Urothelium cell line (cell line): ENCODE measurements around the gene WASHC4.
"Not testable (repeated sequence)": the region's sequence is repeated elsewhere in the genome, so short reads cannot be mapped to it uniquely, and the experiment has no call there.

Source experiments
- DNase-seq: peaks from one replicate; pipeline ENCODE4 v3.0.0; 2011; ENCODE audit warnings: low spot score, mixed read lengths
- FAIRE-seq: peaks from 2 replicates; lab custom pipeline; 2011; peaks lifted over from hg19 to GRCh38; lab: Jason Lieb, UNC

The WASHC4 gene

GRCh38 chr12:105157606-105158005 is 50.1 kb downstream of the WASHC4 start:
- DNase-seq (no peak), FAIRE-seq (no peak)

GRCh38 chr12:105158876-105159275 is 51.3 kb downstream of the WASHC4 start:
- DNase-seq (no peak), FAIRE-seq (no peak)

DNA sequence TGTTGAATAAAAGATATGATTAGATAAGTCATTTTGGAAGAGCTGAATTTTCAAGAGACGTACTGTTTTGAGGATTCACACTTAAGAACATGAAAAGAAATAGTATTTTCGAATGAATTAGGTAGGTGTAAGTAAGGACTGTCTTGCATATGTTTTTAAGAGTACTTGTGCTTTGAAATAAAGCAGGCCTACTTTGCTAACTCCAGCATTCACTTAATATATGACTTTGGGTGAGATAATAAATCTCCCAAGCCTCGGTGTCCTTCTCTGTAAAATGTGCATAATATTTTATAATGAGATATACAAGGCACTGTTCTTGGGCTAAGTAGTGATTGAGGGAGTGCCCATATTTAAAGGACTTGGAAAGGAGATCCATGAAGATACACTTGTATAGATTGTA is 54.6 kb downstream of the WASHC4 start:
- FAIRE-seq (no peak), DNase-seq (no peak)

DNA sequence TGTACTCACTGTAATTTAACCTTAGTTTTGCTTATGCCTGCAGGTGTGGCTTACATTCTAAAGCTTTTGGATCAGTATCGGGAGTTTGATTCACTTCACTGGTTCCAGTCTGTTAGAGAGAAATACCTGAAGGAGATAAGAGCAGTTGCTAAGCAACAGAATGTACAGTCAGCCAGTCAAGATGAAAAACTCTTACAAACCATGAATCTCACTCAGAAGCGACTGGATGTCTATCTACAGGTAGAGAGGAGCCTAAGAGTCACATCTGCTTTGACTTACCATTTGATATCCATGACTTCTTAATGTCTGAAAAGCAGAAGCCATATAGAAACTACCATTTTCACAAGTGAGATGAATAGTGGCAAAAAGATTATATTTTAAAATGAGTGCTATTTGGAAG is 56.5 kb downstream of the WASHC4 start:
- no peak for DNase-seq
- FAIRE-seq: no peak

- no peak for FAIRE-seq
- DNase-seq: no peak
These were observed 59.2 kb downstream of the WASHC4 start for GRCh38 chr12:105166736-105167135.

DNA sequence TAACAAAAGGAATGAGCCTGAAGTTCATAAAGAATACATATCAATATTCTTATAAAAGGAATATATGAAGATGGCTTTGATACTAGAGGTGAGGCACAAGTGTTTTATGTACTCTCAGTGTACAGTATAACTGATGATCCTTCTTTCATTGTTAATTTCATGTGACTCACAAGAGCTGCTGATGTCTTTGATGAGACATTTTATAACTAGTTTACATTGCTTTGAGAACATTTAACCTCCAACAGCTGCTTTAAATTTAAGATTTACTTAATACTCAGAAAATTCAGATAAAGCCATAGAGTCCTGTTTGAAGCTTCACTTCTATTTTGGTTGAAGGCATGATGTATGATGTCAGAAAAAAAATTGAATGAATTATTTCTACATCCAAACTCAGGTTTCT is 59.8 kb downstream of the WASHC4 start:
- DNase-seq (no peak), FAIRE-seq (no peak)

DNA sequence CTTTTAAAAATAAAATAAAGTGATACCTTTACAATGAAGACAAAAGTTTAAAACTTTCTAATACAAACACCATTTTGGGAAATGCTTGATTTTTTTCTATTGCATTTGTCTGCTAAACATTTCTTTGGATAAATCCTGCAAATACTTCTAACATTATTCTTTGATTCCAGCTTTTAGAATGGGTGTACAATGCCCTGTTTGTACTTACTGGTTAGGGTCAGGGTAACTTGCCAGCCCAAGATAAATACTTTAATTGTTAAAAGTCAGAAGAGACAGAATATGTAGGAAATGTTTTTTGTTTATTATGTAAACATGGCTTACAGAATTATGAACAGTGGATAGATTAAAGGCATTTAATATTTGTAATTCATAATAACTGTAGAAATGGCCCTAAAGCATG is 60.5 kb downstream of the WASHC4 start:
- no peak for DNase-seq
- FAIRE-seq: no peak

- DNase-seq (no peak), FAIRE-seq (no peak)
These were observed 62.6 kb downstream of the WASHC4 start for GRCh38 chr12:105170139-105170538.

DNA sequence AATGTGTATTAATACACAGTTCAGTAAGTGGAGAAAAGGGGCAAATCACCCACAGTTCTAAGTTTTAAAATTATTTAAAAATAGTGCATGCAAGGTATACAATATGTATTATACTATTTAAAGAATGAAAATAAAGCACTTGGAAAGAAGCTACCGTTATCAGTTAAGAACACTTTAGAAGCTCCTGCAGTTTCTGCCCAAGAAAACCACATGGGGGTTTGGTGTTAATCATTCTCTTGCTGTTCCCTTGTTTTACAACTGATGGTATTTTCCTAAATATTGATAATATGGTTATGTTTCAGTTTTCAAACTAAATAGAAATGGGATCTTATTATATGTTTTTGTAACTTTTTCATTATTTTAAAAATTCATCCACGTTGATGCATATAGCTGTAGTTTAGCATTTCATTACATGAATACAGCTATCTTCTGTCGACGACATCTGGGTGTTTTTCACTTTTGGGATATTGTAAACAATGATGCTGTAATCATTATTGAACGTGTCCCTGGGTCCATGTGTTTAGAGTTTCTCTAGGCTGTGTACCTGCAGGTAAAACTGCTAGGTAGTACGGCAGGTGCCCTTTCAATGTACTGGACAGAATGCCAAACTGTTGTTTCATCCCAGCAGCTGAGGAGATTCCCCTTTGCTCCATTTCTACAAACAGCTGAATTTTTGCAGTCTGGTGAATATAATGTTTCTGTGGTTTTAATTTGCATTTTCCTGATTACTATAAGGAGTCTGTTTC is 64.3 kb downstream of the WASHC4 start:
- DNase-seq (no peak), FAIRE-seq (no peak)

DNA sequence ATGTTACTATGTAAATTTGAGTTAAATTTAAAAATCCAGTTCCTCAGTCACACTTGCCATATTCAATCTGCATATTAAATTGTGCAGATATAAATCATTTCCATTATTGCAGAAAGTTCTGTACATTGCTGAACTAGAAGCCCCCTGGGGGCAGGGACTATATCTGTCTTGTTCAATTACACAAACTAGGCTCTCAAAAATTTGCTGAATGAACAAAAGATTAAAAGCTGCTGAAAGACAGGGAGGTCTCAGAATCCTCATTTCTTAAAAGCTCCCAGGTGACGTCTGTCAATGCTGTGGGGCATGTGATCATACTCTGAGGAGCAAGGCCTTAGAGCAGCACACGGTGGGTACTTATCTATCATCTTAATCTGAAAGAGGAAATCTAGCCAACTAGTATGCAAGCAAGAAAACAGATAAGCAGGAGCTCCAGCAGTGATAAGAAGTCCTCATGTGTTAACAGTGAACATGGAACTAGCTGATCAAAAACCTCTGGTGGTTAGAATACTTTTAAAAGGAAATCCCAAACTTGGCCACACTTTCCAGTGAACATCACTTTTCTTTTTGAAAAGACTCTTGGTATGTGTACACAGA is 68.0 kb downstream of the WASHC4 start:
- DNase-seq: no peak
- no peak for FAIRE-seq

- DNase-seq: no peak
- FAIRE-seq: no peak
These were observed 69.7 kb downstream of the WASHC4 start for GRCh38 chr12:105177208-105177607.

- not testable (repeated sequence) for FAIRE-seq, DNase-seq
These were observed 71.6 kb downstream of the WASHC4 start for GRCh38 chr12:105179114-105179513.

DNA sequence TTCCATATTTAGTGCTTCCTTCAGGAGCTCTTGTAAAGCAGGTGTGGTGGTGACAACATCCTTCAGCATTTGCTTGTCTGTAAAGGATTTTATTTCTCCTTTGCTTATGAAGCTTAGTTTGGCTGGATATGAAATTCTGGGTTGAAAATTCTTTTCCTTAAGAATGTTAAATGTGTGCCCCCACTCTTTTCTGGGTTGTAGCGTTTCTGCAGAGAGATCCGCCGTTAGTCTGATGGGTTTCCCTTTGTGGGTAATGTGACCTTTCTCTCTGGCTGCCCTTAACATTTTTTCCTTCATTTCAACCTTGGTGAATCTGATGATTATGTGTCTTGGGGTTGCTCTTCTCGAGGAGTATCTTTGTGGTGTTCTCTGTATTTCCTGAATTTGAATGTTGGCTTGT is 75.9 kb downstream of the WASHC4 start:
- FAIRE-seq, DNase-seq: not testable (repeated sequence)

DNA sequence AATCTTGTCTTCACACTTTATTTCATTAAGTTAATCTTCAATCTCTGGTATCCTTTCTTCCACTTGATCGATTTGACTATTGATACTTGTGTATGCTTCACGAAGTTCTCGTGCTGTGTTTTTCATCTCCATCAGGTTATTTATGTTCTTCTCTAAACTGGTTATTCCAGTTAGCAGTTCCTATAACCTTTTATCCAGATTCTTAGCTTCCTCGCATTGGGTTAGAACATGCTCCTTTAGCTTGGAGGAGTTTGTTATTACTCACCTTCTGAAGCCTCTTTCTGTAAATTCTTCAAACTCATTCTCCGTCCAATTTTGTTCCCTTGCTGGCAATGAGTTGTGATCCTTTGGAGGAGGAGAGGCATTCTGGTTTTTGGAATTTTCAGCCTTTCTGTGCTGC is 76.4 kb downstream of the WASHC4 start:
- not testable (repeated sequence) for FAIRE-seq, DNase-seq

DNA sequence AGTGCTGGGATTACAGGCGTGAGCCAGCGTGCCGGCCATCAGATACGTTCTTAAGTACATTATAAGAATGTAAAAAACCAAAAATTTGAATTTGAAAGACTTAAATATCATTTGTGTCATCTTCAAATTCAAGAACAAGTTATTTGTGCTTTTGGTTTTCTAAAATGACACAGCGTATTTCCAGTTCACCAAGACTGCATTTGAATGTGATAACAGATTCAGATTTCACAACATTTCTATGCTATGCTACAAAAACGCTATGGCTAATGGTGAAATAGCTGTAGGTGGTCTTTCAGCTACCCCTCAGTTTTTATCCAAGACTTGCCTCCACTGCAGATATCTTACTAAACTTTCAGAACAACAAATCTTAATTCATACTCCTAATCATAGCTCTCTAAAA is 81.8 kb downstream of the WASHC4 start:
- FAIRE-seq (no peak), DNase-seq (no peak)

- no peak for FAIRE-seq
These were observed 83.0 kb downstream of the WASHC4 start for GRCh38 chr12:105190530-105190929.

GRCh38 chr12:105192624-105193225 is 85.2 kb downstream of the WASHC4 start:
- no peak for DNase-seq
- no peak for FAIRE-seq

More at GRCh38 chr12:105190530-105190929, 83.0 kb downstream of the WASHC4 start:
- no peak for DNase-seq

DNA sequence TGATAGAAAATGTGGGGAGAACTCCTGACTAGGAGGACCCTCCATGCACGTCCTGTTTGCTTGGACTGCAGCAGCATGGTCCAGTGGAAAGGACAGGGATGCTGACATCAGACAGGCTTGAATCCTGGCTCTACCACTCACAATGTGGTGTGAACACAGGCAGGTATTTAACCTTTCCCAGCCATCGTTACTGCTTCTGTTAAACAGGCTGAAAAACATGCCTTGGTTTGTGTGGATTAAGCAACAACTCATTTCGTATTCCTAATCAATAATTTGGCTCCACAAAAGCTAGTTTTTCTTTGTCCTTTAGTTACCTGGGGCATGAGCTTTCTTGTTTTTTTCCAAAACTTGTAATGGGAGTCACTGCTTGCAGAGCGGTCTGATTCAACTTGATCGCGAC is 87.4 kb downstream of the WASHC4 start:
- DNase-seq (no peak), FAIRE-seq (no peak)

GRCh38 chr12:105196090-105196489 is 88.6 kb downstream of the WASHC4 start:
- DNase-seq: no peak
- no peak for FAIRE-seq

DNA sequence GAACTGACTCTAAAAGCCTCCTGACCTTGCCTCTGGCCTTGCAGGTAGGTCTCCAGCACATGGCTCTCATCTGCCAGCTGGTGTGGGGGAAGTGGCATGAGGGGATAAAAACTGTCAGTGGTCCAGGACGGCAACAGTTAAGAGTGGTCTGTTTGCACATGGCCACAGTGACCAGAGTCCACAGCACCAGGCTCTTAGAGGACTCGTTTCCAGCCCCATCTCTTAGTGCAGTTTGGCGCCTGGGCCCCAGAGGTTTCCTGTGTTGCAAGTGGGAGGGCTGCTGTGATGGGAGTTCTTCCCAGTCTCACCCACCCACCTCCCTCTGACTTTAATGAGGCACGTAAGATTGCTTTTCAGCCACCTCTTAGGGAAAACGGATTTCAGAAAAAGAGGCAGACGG is 91.4 kb downstream of the WASHC4 start:
- no peak for DNase-seq
- no peak for FAIRE-seq

- FAIRE-seq: no peak
- DNase-seq: no peak
These were observed 92.9 kb downstream of the WASHC4 start for GRCh38 chr12:105200385-105200784.

DNA sequence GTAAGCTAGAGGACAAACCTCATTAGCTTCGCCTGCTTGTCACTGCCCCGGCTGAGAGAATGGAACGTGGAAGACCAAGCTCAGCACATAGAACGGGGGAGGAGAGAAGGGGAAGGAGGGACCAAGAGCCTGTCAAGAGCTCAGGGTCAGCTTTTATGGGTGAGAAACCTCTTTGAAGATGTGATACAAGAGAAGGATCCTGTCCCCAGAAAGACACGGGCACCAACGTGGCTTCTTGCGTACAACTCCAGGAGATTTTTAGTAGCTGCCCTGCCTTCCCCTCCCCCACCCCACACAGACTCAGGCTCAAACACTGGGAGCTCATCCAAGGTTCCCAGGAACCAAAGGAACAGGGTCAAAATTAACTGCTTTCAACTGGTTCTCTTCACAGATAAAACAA is 93.8 kb downstream of the WASHC4 start:
- no peak for DNase-seq

More for the DNA sequence above, 93.8 kb downstream of the WASHC4 start:
- no peak for FAIRE-seq
